Measurements from ENCODE around the gene FNBP1.

The FNBP1 gene

GRCh38 chr9:129889122-129889940 is 153.7 kb downstream of the FNBP1 start:
- no peaks in the 10 kb centered on the region for H4K20me1 ChIP-seq
- no peaks in the 10 kb centered on the region for H3K9me3 ChIP-seq
- no peak for TF ChIP-seq Cebpa-rat (IDR thresholded peaks at IDR 0.05)
- peaks cover 99% of the 10 kb centered on the region for H3K4me1 ChIP-seq
- peak overlapping the region; percentile 94 for H3K4me2 ChIP-seq
- H3K36me3 ChIP-seq: no peaks in the 10 kb centered on the region
- peak overlapping the region; percentile 46 for H3K4me3 ChIP-seq
- no peaks in the 10 kb centered on the region for H3K27me3 ChIP-seq
- H3K9ac ChIP-seq: no peak overlapping the region
- H3K27ac ChIP-seq: peak overlapping the region; percentile 76

GRCh38 chr9:129888293-129889121 is 154.5 kb downstream of the FNBP1 start:
- Histone ChIP-seq H3K36me3 (no peaks in the 10 kb centered on the region), H3K9me3 (no peaks in the 10 kb centered on the region), H3K9ac (peak overlapping the region; percentile 38; the same call in 1 of the 2 replicates), H3K27me3 (no peaks in the 10 kb centered on the region), H3K4me2 (peak overlapping the region; percentile 94), H3K27ac (peak overlapping the region; percentile 79), H3K4me3 (peak overlapping the region; percentile 46), H4K20me1 (no peaks in the 10 kb centered on the region), H3K4me1 (peaks cover 99% of the 10 kb centered on the region)
- TF ChIP-seq Cebpa-rat (IDR thresholded peaks at IDR 0.05): peak; percentile 50; the same call in 1 of the 2 replicates

- Histone ChIP-seq H4K20me1 (no peaks in the 10 kb centered on the region), H3K4me1 (peaks cover 90% of the 10 kb centered on the region), H3K9me3 (no peaks in the 10 kb centered on the region), H3K27me3 (no peaks in the 10 kb centered on the region), H3K27ac (peak overlapping the region; percentile 85), H3K4me2 (peak overlapping the region; percentile 94), H3K4me3 (peak overlapping the region; percentile 46), H3K9ac (peak overlapping the region; percentile 38; the same call in 1 of the 2 replicates), H3K36me3 (no peaks in the 10 kb centered on the region; the same call in 1 of the 2 replicates)
- TF ChIP-seq Cebpa-rat (IDR thresholded peaks at IDR 0.05): no peak
These were observed 155.4 kb downstream of the FNBP1 start for GRCh38 chr9:129887334-129888292.

- H3K4me2 ChIP-seq: peak overlapping the region; percentile 94
- no peak for TF ChIP-seq Cebpa-rat (IDR thresholded peaks at IDR 0.05)
- no peaks in the 10 kb centered on the region; the same call in 1 of the 2 replicates for H3K36me3 ChIP-seq
- peak overlapping the region; percentile 63 for H3K4me3 ChIP-seq
- peaks cover 79% of the 10 kb centered on the region for H3K4me1 ChIP-seq
- no peaks in the 10 kb centered on the region for H3K9me3 ChIP-seq
- H4K20me1 ChIP-seq: no peaks in the 10 kb centered on the region
- no peaks in the 10 kb centered on the region for H3K27me3 ChIP-seq
- H3K9ac ChIP-seq: no peak overlapping the region
- H3K27ac ChIP-seq: peak overlapping the region; percentile 85; the same call in 1 of the 2 replicates
These were observed 156.5 kb downstream of the FNBP1 start for GRCh38 chr9:129886226-129887174.

- Histone ChIP-seq H3K27ac (peak overlapping the region; percentile 85), H4K20me1 (no peaks in the 10 kb centered on the region), H3K9me3 (no peaks in the 10 kb centered on the region), H3K4me2 (peak overlapping the region; percentile 94), H3K9ac (peak overlapping the region; percentile 76), H3K4me3 (peak overlapping the region; percentile 63), H3K36me3 (no peaks in the 10 kb centered on the region; the same call in 1 of the 2 replicates), H3K4me1 (peaks cover 70% of the 10 kb centered on the region), H3K27me3 (no peaks in the 10 kb centered on the region)
- no peak for TF ChIP-seq Cebpa-rat (IDR thresholded peaks at IDR 0.05)
These were observed 157.3 kb downstream of the FNBP1 start for GRCh38 chr9:129885670-129886106.

GRCh38 chr9:129885018-129885669 is 157.8 kb downstream of the FNBP1 start:
- Histone ChIP-seq H3K4me3 (peak overlapping the region; percentile 63), H3K27me3 (no peaks in the 10 kb centered on the region), H3K9me3 (no peaks in the 10 kb centered on the region), H3K9ac (peak overlapping the region; percentile 76), H3K27ac (peak overlapping the region; percentile 85), H3K36me3 (no peaks in the 10 kb centered on the region; the same call in 1 of the 2 replicates), H3K4me2 (peak overlapping the region; percentile 94), H3K4me1 (peaks cover 66% of the 10 kb centered on the region), H4K20me1 (no peaks in the 10 kb centered on the region)
- no peak for TF ChIP-seq Cebpa-rat (IDR thresholded peaks at IDR 0.05)

- Histone ChIP-seq H3K36me3 (no peaks in the 10 kb centered on the region; the same call in 1 of the 2 replicates), H3K4me2 (peak overlapping the region; percentile 94), H3K4me3 (peak overlapping the region; percentile 63), H3K27ac (peak overlapping the region; percentile 85), H4K20me1 (no peaks in the 10 kb centered on the region), H3K27me3 (no peaks in the 10 kb centered on the region), H3K9me3 (no peaks in the 10 kb centered on the region), H3K4me1 (peaks cover 59% of the 10 kb centered on the region), H3K9ac (peak overlapping the region; percentile 76)
- TF ChIP-seq Cebpa-rat (IDR thresholded peaks at IDR 0.05): no peak
These were observed 158.6 kb downstream of the FNBP1 start for GRCh38 chr9:129884220-129885017.
